Measurements from ENCODE around the gene EDIL3.

The EDIL3 gene

DNA sequence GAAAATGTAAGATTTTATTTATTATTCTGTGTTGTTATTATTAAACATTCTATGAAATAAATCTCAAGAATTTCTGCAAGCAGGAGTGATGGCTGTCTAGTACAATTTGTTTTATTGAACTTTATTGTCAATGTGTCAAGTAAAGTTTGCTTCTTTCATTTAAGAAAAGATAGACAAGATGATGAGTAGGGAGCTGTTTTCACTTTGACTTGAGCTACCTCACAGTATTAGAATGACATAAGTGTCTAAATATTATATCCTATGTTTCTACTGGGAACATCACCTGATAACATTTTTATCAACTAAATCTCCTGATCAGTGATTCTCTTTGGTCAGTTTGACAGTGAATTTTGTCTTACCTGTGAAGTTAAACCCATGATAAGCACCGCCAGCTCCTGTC is 12.7 kb upstream of the EDIL3 start:
- H3K9me3 ChIP-seq (ENCODE audit: control insufficient read depth, low read length), result no peaks in the 10 kb centered on the region
- no peaks in the 10 kb centered on the region for H3K36me3 ChIP-seq (ENCODE audit: control insufficient read depth, insufficient read depth, low read length)
- 100% methylated on average over 1 of the region's 1 CpG for WGBS, 2 experiments (ENCODE audit: insufficient coverage in 2 of 2)
- no peaks in the 10 kb centered on the region for H3K4me1 ChIP-seq (ENCODE audit: control insufficient read depth, insufficient read depth, low read length, poor library complexity, severe bottlenecking)
- H3K4me3 ChIP-seq (ENCODE audit: extremely low read depth, insufficient read depth, low read length, poor library complexity, severe bottlenecking), result no peak overlapping the region
- H3K27ac ChIP-seq (ENCODE audit: low read depth, low read length, severe bottlenecking), result no peak overlapping the region

- no peaks in the 10 kb centered on the region for H3K4me1 ChIP-seq (ENCODE audit: control insufficient read depth, insufficient read depth, low read length, poor library complexity, severe bottlenecking)
- 88 to 90% methylated on average over 2 to 6 of the region's 6 CpGs for WGBS, 2 experiments (ENCODE audit: insufficient coverage in 2 of 2)
- no peak overlapping the region for H3K27ac ChIP-seq (ENCODE audit: low read depth, low read length, severe bottlenecking)
- no peaks in the 10 kb centered on the region for H3K36me3 ChIP-seq (ENCODE audit: control insufficient read depth, insufficient read depth, low read length)
- no peak overlapping the region for H3K4me3 ChIP-seq (ENCODE audit: extremely low read depth, insufficient read depth, low read length, poor library complexity, severe bottlenecking)
- H3K9me3 ChIP-seq (ENCODE audit: control insufficient read depth, low read length), result no peaks in the 10 kb centered on the region
Observed at GRCh38 chr5:84393969-84394368, 9.3 kb upstream of the EDIL3 start.

GRCh38 chr5:84392836-84393235 is 8.2 kb upstream of the EDIL3 start:
- Histone ChIP-seq H3K27ac (ENCODE audit: low read depth, low read length, severe bottlenecking) (no peak overlapping the region), H3K36me3 (ENCODE audit: control insufficient read depth, insufficient read depth, low read length) (no peaks in the 10 kb centered on the region), H3K4me3 (ENCODE audit: extremely low read depth, insufficient read depth, low read length, poor library complexity, severe bottlenecking) (no peak overlapping the region), H3K4me1 (ENCODE audit: control insufficient read depth, insufficient read depth, low read length, poor library complexity, severe bottlenecking) (no peaks in the 10 kb centered on the region), H3K9me3 (ENCODE audit: control insufficient read depth, low read length) (no peaks in the 10 kb centered on the region)
- WGBS, 2 experiments (ENCODE audit: insufficient coverage in 2 of 2), result no CpG with 5 or more reads among the region's 2 CpGs

- Histone ChIP-seq H3K9me3 (ENCODE audit: control insufficient read depth, low read length) (no peaks in the 10 kb centered on the region), H3K4me3 (ENCODE audit: extremely low read depth, insufficient read depth, low read length, poor library complexity, severe bottlenecking) (peak overlapping the region; percentile 79)
- WGBS, 2 experiments (ENCODE audit: insufficient coverage in 2 of 2), result no CpG with 5 or more reads among the region's 2 CpGs
Observed at GRCh38 chr5:84385705-84386104, 1.0 kb upstream of the EDIL3 start.

DNA sequence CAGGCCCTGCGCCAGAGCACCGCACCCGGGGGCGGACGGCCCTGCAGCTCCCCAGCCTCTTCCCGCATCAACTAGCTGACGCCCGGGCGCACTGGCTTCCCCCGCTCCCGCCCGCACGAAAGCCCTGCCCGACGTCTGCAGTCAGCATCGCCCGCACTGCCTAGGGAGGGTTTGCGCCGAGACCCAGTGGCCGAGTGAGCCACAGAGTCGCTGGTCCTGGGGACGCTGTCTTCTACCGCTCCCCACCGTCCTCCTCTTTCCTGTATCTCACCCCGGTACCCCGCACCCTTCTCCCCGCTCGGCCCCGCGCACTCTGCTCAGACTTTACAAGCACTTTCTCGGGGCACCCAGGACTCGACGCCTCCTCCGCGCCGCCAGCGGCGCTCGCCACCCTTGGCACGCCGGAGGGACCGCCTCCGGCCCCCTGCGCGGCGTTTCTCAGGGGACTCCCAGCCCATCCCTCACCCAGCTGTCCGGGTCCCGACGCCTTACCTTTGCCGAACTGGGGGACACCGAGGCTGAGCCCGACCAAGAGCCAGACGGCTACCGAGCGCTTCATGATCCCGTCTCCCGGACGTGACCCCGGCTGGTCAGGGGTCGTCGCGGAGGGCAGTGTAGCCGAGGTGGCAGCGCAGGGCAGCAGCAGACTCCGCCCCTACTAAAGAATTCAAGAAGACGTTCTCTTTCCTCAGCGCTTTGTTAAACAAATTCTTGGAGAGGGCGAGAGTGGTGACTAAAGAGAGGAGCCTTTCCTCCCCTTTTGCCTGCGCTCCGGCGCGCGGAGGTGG is 670 bp downstream of the EDIL3 start:
- Histone ChIP-seq H3K4me3 (ENCODE audit: extremely low read depth, insufficient read depth, low read length, poor library complexity, severe bottlenecking) (peak overlapping the region; percentile 79), H3K36me3 (ENCODE audit: control insufficient read depth, insufficient read depth, low read length) (no peaks in the 10 kb centered on the region), H3K27ac (ENCODE audit: low read depth, low read length, severe bottlenecking) (peak overlapping the region; percentile 24), H3K9me3 (ENCODE audit: control insufficient read depth, low read length) (no peaks in the 10 kb centered on the region), H3K4me1 (ENCODE audit: control insufficient read depth, insufficient read depth, low read length, poor library complexity, severe bottlenecking) (peaks cover 6% of the 10 kb centered on the region)
- 0% methylated on average over 49 to 63 of the region's 73 CpGs for WGBS, 2 experiments (ENCODE audit: insufficient coverage in 2 of 2)

More at GRCh38 chr5:84385705-84386104, 1.0 kb upstream of the EDIL3 start:
- Histone ChIP-seq H3K4me1 (ENCODE audit: control insufficient read depth, insufficient read depth, low read length, poor library complexity, severe bottlenecking) (peaks cover 2% of the 10 kb centered on the region), H3K27ac (ENCODE audit: low read depth, low read length, severe bottlenecking) (no peak overlapping the region), H3K36me3 (ENCODE audit: control insufficient read depth, insufficient read depth, low read length) (no peaks in the 10 kb centered on the region)

DNA sequence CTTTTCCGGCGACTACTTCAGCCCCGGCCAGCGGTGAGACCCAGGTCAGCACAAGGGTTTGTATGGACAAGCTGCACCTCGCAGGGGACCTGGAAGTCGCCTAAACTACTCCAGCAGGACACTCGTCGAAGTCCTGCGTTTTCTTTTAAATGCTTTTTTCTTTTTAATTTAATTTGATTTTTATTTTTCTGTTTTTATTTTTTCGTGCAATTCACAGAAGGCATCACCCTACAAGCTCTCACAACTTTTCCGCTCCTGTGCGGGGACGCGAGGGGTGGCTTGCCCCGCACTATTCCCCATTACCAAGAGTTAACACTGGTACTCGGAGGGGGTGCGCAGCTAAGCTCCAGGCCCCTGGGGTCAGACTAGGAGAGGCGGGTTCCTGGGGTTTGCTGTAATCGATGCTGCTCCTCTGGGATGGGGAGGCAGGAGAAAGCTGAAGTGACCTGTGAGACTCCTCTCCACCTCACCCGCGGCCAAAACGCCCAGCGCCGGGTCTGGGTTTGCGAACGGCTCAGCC is 1.3 kb downstream of the EDIL3 start:
- 2% methylated on average over 8 to 12 of the region's 26 CpGs for WGBS, 2 experiments (ENCODE audit: insufficient coverage in 2 of 2)
- H3K27ac ChIP-seq (ENCODE audit: low read depth, low read length, severe bottlenecking), result no peak overlapping the region
- no peaks in the 10 kb centered on the region for H3K9me3 ChIP-seq (ENCODE audit: control insufficient read depth, low read length)

DNA sequence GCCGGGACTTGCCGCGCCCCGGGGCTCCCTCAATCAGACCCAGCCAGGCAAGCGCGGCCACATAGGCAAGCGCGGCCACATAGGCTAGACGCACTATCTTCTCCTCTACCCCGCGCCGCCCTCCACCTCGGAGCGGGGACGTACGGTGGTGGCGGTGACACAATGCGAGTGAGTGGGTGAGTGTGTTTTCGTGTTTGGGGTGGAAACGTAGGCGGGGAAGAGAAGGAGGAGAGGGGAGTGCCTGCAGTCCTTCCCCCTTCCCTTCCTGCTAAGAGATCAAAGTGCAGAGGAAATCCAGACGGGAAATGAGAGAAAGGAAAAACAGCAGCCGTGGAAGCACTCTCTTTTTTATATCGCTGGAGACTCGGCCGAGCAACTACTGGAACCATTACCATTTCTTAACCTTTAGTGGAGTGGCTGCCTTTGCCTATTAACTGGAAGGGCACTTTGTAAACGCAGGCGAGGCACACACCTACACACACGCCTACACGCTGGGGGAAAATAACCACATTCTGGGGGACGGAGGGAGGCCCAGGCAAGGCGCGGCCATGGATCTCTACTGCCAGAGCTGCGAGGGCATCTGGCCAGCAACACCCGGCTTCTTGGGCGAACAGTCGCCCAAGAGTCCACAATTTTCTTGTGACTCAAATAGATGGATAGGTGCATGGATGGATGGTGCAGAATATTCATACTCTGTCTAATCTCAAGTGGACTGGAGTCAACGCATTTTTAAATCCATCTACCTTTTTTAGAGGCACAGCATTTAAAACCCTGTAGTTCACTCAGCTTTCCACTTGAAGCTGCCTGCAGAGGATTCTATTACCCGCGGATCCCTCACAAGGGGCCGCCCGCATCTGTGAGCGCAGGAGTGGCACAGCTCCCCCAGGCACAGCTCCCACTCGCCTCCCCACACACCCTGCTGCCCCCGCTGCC is 2.1 kb downstream of the EDIL3 start:
- H3K4me1 ChIP-seq (ENCODE audit: control insufficient read depth, insufficient read depth, low read length, poor library complexity, severe bottlenecking), result peaks cover 10% of the 10 kb centered on the region
- H3K4me3 ChIP-seq (ENCODE audit: extremely low read depth, insufficient read depth, low read length, poor library complexity, severe bottlenecking), result peak overlapping the region; percentile 79
- no peaks in the 10 kb centered on the region for H3K9me3 ChIP-seq (ENCODE audit: control insufficient read depth, low read length)
- no peaks in the 10 kb centered on the region for H3K36me3 ChIP-seq (ENCODE audit: control insufficient read depth, insufficient read depth, low read length)
- H3K27ac ChIP-seq (ENCODE audit: low read depth, low read length, severe bottlenecking), result peak overlapping the region; percentile 72
- 0 to 1% methylated on average over 19 to 24 of the region's 45 CpGs for WGBS, 2 experiments (ENCODE audit: insufficient coverage in 2 of 2)

More for the DNA sequence above, 1.3 kb downstream of the EDIL3 start:
- Histone ChIP-seq H3K36me3 (ENCODE audit: control insufficient read depth, insufficient read depth, low read length) (no peaks in the 10 kb centered on the region), H3K4me3 (ENCODE audit: extremely low read depth, insufficient read depth, low read length, poor library complexity, severe bottlenecking) (peak overlapping the region; percentile 79), H3K4me1 (ENCODE audit: control insufficient read depth, insufficient read depth, low read length, poor library complexity, severe bottlenecking) (peaks cover 10% of the 10 kb centered on the region)

GRCh38 chr5:84381502-84382362 is 2.9 kb downstream of the EDIL3 start:
- Histone ChIP-seq H3K9me3 (ENCODE audit: control insufficient read depth, low read length) (no peaks in the 10 kb centered on the region), H3K4me1 (ENCODE audit: control insufficient read depth, insufficient read depth, low read length, poor library complexity, severe bottlenecking) (peaks cover 10% of the 10 kb centered on the region), H3K36me3 (ENCODE audit: control insufficient read depth, insufficient read depth, low read length) (no peaks in the 10 kb centered on the region), H3K4me3 (ENCODE audit: extremely low read depth, insufficient read depth, low read length, poor library complexity, severe bottlenecking) (peak overlapping the region; percentile 79), H3K27ac (ENCODE audit: low read depth, low read length, severe bottlenecking) (peak overlapping the region; percentile 72)
- 6 to 9% methylated on average over 9 of the region's 14 CpGs for WGBS, 2 experiments (ENCODE audit: insufficient coverage in 2 of 2)

DNA sequence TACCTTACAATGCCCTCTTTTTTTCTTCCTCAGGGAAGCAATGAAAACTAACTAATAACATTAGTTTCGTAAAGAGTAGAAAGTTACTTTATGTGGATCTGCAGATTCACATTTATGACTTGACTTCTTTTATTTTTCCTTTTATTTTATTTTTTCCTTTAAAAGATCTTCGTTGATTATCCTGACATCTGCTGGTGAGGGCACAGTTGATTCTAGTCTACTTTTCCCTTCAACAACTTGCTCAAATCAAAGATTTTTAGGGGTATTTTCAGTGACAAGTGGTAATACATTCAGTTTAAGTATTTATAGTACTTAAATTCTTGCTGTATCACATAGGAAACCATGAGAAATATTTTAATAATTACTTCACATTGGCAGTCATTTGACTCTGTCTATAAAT is 4.9 kb downstream of the EDIL3 start:
- no CpG with 5 or more reads among the region's 2 CpGs for WGBS, 2 experiments (ENCODE audit: insufficient coverage in 2 of 2)
- Histone ChIP-seq H3K27ac (ENCODE audit: low read depth, low read length, severe bottlenecking) (no peak overlapping the region), H3K9me3 (ENCODE audit: control insufficient read depth, low read length) (no peaks in the 10 kb centered on the region), H3K36me3 (ENCODE audit: control insufficient read depth, insufficient read depth, low read length) (no peaks in the 10 kb centered on the region), H3K4me1 (ENCODE audit: control insufficient read depth, insufficient read depth, low read length, poor library complexity, severe bottlenecking) (peaks cover 10% of the 10 kb centered on the region), H3K4me3 (ENCODE audit: extremely low read depth, insufficient read depth, low read length, poor library complexity, severe bottlenecking) (no peak overlapping the region)

GRCh38 chr5:84378961-84379360 is 5.7 kb downstream of the EDIL3 start:
- Histone ChIP-seq H3K4me1 (ENCODE audit: control insufficient read depth, insufficient read depth, low read length, poor library complexity, severe bottlenecking) (peaks cover 10% of the 10 kb centered on the region), H3K36me3 (ENCODE audit: control insufficient read depth, insufficient read depth, low read length) (peaks cover 3% of the 10 kb centered on the region), H3K4me3 (ENCODE audit: extremely low read depth, insufficient read depth, low read length, poor library complexity, severe bottlenecking) (no peak overlapping the region), H3K9me3 (ENCODE audit: control insufficient read depth, low read length) (no peaks in the 10 kb centered on the region), H3K27ac (ENCODE audit: low read depth, low read length, severe bottlenecking) (no peak overlapping the region)
- WGBS, 2 experiments (ENCODE audit: insufficient coverage in 2 of 2), result 80 to 89% methylated on average over 1 to 2 of the region's 2 CpGs

Measured in mesodermal cell (in vitro differentiated cells).